PC-3 (cell line): ENCODE measurements around the gene SLC48A1.

Experiments used
- EZH2phosphoT487 ChIP-seq: fragments of 300-600 bp; sonication (generic); IDR thresholded peaks from 2 replicates; pipeline ENCODE4 v1.6.1; 2018; ENCODE audit warnings: mild to moderate bottlenecking, antibody characterized with exemption, low read length, borderline replicate concordance
- TF ChIP-seq, protein P1 (sequence below): fragments of 300-600 bp; sonication (generic); conservative IDR thresholded peaks from 2 replicates; pipeline ENCODE4 v1.5.1; 2017; ENCODE audit warnings: antibody characterized with exemption, low read depth, mild to moderate bottlenecking, low read length

DNA sequence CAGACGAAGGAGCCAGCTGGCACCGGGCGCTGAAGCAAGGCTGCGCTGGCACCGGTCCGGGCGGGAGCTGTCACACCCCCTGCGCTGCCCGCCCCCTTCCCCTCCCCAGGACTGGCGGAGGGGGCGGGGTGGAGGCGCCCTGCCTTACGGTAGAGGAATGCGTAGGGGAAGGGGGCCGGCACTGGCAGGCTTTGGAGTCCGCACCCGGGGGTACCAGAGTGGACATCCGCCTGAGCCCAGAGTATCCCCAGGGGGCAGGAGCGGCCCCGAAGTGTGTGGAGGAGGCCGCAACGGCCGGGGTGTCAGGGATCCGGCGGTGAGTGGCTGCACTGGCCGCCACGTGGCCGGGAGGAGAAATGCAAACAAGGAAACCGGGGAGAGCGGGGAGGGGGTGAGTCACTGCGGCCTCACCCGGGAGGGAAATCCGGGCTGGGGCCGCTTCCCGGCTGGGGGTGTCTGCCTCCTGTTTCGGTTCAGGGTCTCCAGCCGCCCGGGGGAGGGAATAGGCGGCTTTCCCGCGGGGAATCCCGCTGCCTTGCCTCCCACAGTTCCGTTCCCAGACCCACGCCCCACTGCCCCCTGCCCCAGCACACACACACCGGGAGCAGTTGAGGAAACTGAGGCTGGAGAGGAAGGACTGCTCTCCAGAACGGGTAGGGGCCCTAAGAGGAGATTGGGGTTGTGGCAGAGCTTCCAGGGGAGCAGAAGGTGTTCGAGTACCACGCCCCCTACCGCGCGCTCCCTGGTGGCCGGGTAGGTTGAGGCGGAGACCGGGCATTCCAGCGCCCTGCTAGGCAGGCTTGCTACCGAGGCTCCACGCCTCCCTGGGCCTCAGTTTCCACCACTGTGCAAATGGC, 14.0 kb upstream of the SLC48A1 start, which contains the start of gene RAPGEF3:
- TF ChIP-seq, protein P1, sequence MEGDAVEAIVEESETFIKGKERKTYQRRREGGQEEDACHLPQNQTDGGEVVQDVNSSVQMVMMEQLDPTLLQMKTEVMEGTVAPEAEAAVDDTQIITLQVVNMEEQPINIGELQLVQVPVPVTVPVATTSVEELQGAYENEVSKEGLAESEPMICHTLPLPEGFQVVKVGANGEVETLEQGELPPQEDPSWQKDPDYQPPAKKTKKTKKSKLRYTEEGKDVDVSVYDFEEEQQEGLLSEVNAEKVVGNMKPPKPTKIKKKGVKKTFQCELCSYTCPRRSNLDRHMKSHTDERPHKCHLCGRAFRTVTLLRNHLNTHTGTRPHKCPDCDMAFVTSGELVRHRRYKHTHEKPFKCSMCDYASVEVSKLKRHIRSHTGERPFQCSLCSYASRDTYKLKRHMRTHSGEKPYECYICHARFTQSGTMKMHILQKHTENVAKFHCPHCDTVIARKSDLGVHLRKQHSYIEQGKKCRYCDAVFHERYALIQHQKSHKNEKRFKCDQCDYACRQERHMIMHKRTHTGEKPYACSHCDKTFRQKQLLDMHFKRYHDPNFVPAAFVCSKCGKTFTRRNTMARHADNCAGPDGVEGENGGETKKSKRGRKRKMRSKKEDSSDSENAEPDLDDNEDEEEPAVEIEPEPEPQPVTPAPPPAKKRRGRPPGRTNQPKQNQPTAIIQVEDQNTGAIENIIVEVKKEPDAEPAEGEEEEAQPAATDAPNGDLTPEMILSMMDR = peak; percentile 45
- peak; percentile 64; the same call in 1 of the 2 replicates for TF ChIP-seq EZH2phosphoT487
